ENCODE measurements around the gene MAP3K4.

DNA sequence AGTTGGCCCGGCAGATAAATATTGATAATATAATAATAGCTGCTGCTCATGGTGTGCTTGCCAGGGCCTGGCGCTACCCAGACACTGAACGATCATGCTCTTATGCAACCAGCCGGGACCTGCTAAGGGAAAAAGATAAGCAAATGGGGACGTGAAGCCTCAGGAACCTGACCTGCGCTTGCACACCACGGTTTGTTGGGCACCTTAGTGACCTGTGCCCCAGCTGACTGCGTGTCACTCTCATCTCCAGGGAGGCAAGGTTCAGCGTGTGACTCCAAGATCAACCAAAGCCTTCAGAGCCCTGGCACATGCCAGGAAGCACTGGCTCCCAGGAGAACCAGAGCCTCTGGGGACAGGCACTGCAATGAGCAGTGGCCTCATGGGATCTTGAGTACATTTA is 171.2 kb downstream of the MAP3K4 start:
- TF ChIP-seq, protein P1, sequence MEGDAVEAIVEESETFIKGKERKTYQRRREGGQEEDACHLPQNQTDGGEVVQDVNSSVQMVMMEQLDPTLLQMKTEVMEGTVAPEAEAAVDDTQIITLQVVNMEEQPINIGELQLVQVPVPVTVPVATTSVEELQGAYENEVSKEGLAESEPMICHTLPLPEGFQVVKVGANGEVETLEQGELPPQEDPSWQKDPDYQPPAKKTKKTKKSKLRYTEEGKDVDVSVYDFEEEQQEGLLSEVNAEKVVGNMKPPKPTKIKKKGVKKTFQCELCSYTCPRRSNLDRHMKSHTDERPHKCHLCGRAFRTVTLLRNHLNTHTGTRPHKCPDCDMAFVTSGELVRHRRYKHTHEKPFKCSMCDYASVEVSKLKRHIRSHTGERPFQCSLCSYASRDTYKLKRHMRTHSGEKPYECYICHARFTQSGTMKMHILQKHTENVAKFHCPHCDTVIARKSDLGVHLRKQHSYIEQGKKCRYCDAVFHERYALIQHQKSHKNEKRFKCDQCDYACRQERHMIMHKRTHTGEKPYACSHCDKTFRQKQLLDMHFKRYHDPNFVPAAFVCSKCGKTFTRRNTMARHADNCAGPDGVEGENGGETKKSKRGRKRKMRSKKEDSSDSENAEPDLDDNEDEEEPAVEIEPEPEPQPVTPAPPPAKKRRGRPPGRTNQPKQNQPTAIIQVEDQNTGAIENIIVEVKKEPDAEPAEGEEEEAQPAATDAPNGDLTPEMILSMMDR (IDR thresholded peaks at IDR 0.05 in 8 of 11, conservative IDR thresholded peaks at IDR 0.05 in 3 of 11): no peak
- no peak for TF ChIP-seq POLR2AphosphoS5 (IDR thresholded peaks at IDR 0.05)

All from spleen (tissue), 7 donors.